Tibial artery (tissue), 4 donors: ENCODE measurements around the gene RPRD1B.

Experiments used
- DNase-seq, 2 donors: peaks; one replicate each; pipeline ENCODE4 v3.0.0-alpha.2; 2019
- H3K27ac ChIP-seq, 2 donors: fragments of 200-600 bp; sonication (generic) in 1 of 2; 1 replicate in 1 of 2; 2 replicates in 1 of 2; pipeline ENCODE4 v1.5.1; 2018 to 2019; ENCODE audit warnings: mild to moderate bottlenecking in 1 of 2
- H3K27me3 ChIP-seq, 2 donors: fragments of 200-600 bp; sonication (generic) in 1 of 2; one replicate each; pipeline versions ENCODE4 v1.5.1 to v1.6.0; 2016 to 2019
- H3K36me3 ChIP-seq, 3 donors: fragments of 200-600 bp; sonication (generic) in 2 of 3; one replicate each; pipeline ENCODE4 v1.5.1; 2016 to 2019; ENCODE audit warnings: mild to moderate bottlenecking in 2 of 3
- H3K4me1 ChIP-seq, 4 donors: fragments of 200-600 bp; sonication (generic) in 2 of 4; 1 replicate in 3 of 4; 2 replicates in 1 of 4; pipeline ENCODE4 v1.5.1; 2016 to 2019
- H3K4me3 ChIP-seq, 2 donors: fragments of 200-600 bp; sonication (generic) in 1 of 2; 1 replicate in 1 of 2; 2 replicates in 1 of 2; pipeline ENCODE4 v1.5.1; 2018 to 2019; ENCODE audit warnings: mild to moderate bottlenecking in 2 of 2
- H3K9me3 ChIP-seq, 3 donors: fragments of 200-600 bp; sonication (generic) in 1 of 3; one replicate each; pipeline ENCODE4 v1.5.1; 2016 to 2019
- CTCF ChIP-seq, 2 experiments: fragments of 200-600 bp in 1 of 2; fragments of 450-650 bp in 1 of 2; IDR thresholded peaks; one replicate each; pipeline ENCODE4 v1.5.1; 2017 to 2019; ENCODE audit warnings: antibody characterized with exemption in 2 of 2, mild to moderate bottlenecking in 1 of 2, moderate library complexity in 1 of 2
- intact Hi-C: fragments of 100-400 bp; cut with DNase I; formaldehyde crosslinking; loops from one replicate; pipeline ENCODE4 v1.15.0; 2023; ENCODE audit warnings: low total_unique reads

The RPRD1B gene

GRCh38 chr20:38132156-38132909, 98.8 kb downstream of the RPRD1B start:
- no peak overlapping the region for H3K4me3 ChIP-seq
- intact Hi-C loops = no loop called here
- no peak for TF ChIP-seq CTCF (IDR thresholded peaks at IDR 0.05)
- H3K27ac ChIP-seq = peak overlapping the region; percentile 1 to 72
- no peaks in the 10 kb centered on the region for H3K9me3 ChIP-seq
- peak in 1 of 2 donors; percentile 64 for DNase-seq
- H3K36me3 ChIP-seq = peaks cover 64 to 84% (median 66%) of the 10 kb centered on the region in 3 donors
- H3K27me3 ChIP-seq = no peaks in the 10 kb centered on the region
- H3K4me1 ChIP-seq = peaks cover 0 to 41% (median 29%) of the 10 kb centered on the region in 4 donors

- intact Hi-C loops = no loop called here
- Histone ChIP-seq H3K4me1 (peaks cover 0 to 34% (median 23%) of the 10 kb centered on the region in 4 donors), H3K36me3 (peaks cover 70 to 91% (median 72%) of the 10 kb centered on the region in 3 donors), H3K27me3 (no peaks in the 10 kb centered on the region), H3K27ac (peak overlapping the region; percentile 1 to 72), H3K4me3 (no peak overlapping the region), H3K9me3 (no peaks in the 10 kb centered on the region)
- DNase-seq = peak in 1 of 2 donors; percentile 56
- TF ChIP-seq CTCF (IDR thresholded peaks at IDR 0.05) = no peak
Measured at GRCh38 chr20:38132910-38133501, 99.5 kb downstream of the RPRD1B start.

DNA sequence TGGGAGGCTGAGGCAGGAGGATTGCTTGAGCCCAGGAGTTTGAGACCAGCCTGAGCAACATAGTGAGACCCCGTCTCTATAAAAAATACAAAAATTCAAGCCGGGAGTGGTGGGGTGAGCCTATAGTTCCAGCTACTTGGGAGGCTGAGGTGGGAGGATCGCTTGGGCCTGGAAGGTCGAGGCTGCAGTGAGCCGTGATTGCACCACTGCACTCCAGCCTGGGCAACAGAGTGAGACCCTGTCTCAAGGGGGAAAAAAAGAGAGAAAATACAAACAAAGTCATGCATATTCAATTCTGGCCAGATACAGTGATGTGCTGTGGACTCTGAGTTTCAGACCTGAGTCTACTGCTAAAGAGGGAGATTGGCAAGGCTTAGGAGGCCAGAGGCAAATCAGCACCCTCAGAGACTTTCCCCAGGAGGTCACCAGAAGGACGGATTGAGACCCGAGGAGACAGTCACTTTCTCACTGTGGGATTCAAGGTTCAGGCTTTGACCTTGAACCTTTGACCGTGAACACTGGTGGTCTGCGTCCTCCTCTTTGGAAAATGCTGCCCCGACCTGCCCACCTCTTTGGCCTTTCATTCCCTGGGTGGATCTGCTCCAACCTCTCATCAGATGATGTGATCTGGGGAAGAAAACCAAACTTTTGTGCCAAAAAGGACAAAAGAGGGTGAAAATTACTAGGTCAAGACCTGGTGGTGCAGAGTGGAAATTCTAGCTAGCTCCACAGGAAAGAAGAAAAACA, 100.3 kb downstream of the RPRD1B start:
- Histone ChIP-seq H3K9me3 (no peaks in the 10 kb centered on the region), H3K4me1 (peaks cover 0 to 33% (median 22%) of the 10 kb centered on the region in 4 donors), H3K27ac (peak overlapping the region; percentile 64 to 72), H3K4me3 (no peak overlapping the region), H3K27me3 (no peaks in the 10 kb centered on the region), H3K36me3 (peaks cover 79 to 95% (median 80%) of the 10 kb centered on the region in 3 donors)
- TF ChIP-seq CTCF (IDR thresholded peaks at IDR 0.05) = no peak
- DNase-seq = peak in 1 of 2 donors; percentile 40
- intact Hi-C loops = no loop called here

DNA sequence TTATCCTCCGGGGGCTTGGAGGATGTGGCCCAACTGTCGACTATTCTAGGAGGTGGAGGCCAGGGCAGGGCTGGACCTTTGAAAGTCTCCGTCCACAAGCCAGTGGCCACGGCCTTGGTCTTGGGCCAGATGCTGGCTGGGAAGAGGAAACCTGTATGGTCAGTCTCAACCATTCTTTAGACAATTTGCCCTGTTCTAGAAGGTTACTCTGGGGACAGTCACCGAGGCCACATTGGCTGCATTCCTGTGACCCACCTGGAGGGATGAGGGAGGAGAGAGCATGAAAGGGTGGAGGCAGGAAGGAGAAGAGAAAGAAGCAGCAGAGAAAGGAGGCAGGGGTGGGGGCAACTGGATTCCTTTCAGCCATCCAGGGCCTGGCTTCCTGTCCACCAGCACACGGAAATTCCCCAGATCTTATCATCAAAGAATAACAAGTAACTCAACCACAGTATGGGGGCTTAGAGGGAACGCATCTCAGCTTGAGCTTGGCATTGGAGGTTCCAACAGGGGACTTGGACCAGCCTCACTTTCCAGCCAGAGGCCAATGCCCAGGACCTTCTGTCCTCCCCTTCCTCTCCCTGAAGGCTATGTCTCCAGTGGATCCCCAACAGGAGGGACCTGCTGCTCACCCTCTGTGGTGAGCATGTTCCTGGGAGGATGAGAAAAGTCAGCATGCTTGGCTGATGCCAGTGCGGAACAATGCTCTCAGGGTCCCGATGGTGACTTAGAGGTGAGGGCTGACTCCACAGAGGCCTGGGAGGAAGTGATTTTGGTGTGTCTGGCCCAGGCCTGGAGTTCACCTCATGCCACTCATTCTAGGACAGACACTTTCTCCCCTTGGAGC, 101.1 kb downstream of the RPRD1B start:
- DNase-seq = peak in 1 of 2 donors; percentile 71
- H3K27ac ChIP-seq = peak overlapping the region; percentile 64 to 72
- intact Hi-C loops = no loop called here
- no peak for TF ChIP-seq CTCF (IDR thresholded peaks at IDR 0.05)
- peaks cover 0 to 33% (median 22%) of the 10 kb centered on the region in 4 donors for H3K4me1 ChIP-seq
- no peak overlapping the region for H3K4me3 ChIP-seq
- no peaks in the 10 kb centered on the region for H3K9me3 ChIP-seq
- H3K27me3 ChIP-seq = no peaks in the 10 kb centered on the region
- H3K36me3 ChIP-seq = peaks cover 82 to 97% (median 84%) of the 10 kb centered on the region in 3 donors

GRCh38 chr20:38135271-38135650, 101.7 kb downstream of the RPRD1B start:
- no peak overlapping the region for H3K4me3 ChIP-seq
- H3K36me3 ChIP-seq = peaks cover 82 to 97% (median 85%) of the 10 kb centered on the region in 3 donors
- no peaks in the 10 kb centered on the region for H3K27me3 ChIP-seq
- TF ChIP-seq CTCF (IDR thresholded peaks at IDR 0.05) = no peak
- peak overlapping the region; percentile 64 to 72 for H3K27ac ChIP-seq
- DNase-seq = no peak
- peaks cover 0 to 33% (median 22%) of the 10 kb centered on the region in 4 donors for H3K4me1 ChIP-seq
- H3K9me3 ChIP-seq = no peaks in the 10 kb centered on the region
- intact Hi-C loops = no loop called here
